CD4-positive, alpha-beta T cell treated with Interleukin-17A for 1 hour (primary cell): Measurements from ENCODE around the gene DUOX1.

Source experiments
- DNase-seq: peaks from one replicate; pipeline ENCODE4 v3.0.0-alpha.2; 2020

DUOX1 gene

GRCh38 chr15:45198337-45199135 is 68.7 kb downstream of the DUOX1 start:
- peak; percentile 99 for DNase-seq

GRCh38 chr15:45199136-45199810 is 69.5 kb downstream of the DUOX1 start:
- peak; percentile 58 for DNase-seq

GRCh38 chr15:45200001-45200798 is 70.4 kb downstream of the DUOX1 start:
- DNase-seq = peak; percentile 99

GRCh38 chr15:45200799-45201556 is 71.2 kb downstream of the DUOX1 start:
- DNase-seq = peak; percentile 88

GRCh38 chr15:45201557-45201859 is 71.7 kb downstream of the DUOX1 start:
- DNase-seq = peak; percentile 49

- no peak for DNase-seq
Observed at GRCh38 chr15:45201869-45202268, 72.1 kb downstream of the DUOX1 start.

- DNase-seq = no peak
Observed at GRCh38 chr15:45203182-45203581, 73.4 kb downstream of the DUOX1 start.

GRCh38 chr15:45205192-45205591 is 75.4 kb downstream of the DUOX1 start:
- peak; percentile 71 for DNase-seq

- DNase-seq = no peak
Observed at GRCh38 chr15:45212493-45212892, 82.7 kb downstream of the DUOX1 start.
